Urinary bladder (tissue), 4 donors: ENCODE measurements around the gene TBX2. TPM values are rescaled to one million over a fixed set of nuclear protein-coding genes. Genes with fewer than 3 reads are reported as not detected.
"Not testable (repeated sequence)": the region's sequence is repeated elsewhere in the genome, so short reads cannot be mapped to it uniquely, and the experiment has no call there.

ENCODE experiments used
- DNase-seq: peaks from one replicate; pipeline ENCODE4 v3.0.0-alpha.2; 2015; ENCODE audit errors: extremely low spot score
- H3K27ac ChIP-seq: one replicate; pipeline ENCODE4 v1.5.1; 2013; ENCODE audit warnings: low read depth, mild to moderate bottlenecking, moderate library complexity
- H3K36me3 ChIP-seq: one replicate; pipeline ENCODE4 v1.6.1; 2013; ENCODE audit warnings: mild to moderate bottlenecking, moderate library complexity; ENCODE audit not compliant: insufficient read depth
- H3K4me1 ChIP-seq: one replicate; pipeline ENCODE4 v1.6.1; 2013; ENCODE audit warnings: mild to moderate bottlenecking, moderate library complexity; ENCODE audit not compliant: insufficient read depth
- H3K4me3 ChIP-seq: one replicate; pipeline ENCODE4 v1.5.1; 2013; ENCODE audit warnings: low read depth, low read length
- WGBS: extraction: QIAGEN DNeasy Blood & Tissue Kit; methylation state at CpG from one replicate; pipeline ENCODE4 v1.1.7; 2013; 5-methylcytosine and 5-hydroxymethylcytosine counted together
- polyA plus RNA-seq: library from polyadenylated mRNA; stranded (reverse); fragments of 200-250 nt; gene quantifications from one replicate; pipeline ENCODE4 v1.2.3, GENCODE V29; 2013
- total RNA-seq: library from RNA; depleted of rRNA; stranded (reverse); fragments of >200 nt; gene quantifications from one replicate; pipeline ENCODE4 v1.2.3, GENCODE V29; 2014
- donor health status: healthy with polysubstance abuse.
- donor health status: healthy.

Gene TBX2
- 26.4 TPM for total RNA-seq
- polyA plus RNA-seq, result 56.3 TPM

DNA sequence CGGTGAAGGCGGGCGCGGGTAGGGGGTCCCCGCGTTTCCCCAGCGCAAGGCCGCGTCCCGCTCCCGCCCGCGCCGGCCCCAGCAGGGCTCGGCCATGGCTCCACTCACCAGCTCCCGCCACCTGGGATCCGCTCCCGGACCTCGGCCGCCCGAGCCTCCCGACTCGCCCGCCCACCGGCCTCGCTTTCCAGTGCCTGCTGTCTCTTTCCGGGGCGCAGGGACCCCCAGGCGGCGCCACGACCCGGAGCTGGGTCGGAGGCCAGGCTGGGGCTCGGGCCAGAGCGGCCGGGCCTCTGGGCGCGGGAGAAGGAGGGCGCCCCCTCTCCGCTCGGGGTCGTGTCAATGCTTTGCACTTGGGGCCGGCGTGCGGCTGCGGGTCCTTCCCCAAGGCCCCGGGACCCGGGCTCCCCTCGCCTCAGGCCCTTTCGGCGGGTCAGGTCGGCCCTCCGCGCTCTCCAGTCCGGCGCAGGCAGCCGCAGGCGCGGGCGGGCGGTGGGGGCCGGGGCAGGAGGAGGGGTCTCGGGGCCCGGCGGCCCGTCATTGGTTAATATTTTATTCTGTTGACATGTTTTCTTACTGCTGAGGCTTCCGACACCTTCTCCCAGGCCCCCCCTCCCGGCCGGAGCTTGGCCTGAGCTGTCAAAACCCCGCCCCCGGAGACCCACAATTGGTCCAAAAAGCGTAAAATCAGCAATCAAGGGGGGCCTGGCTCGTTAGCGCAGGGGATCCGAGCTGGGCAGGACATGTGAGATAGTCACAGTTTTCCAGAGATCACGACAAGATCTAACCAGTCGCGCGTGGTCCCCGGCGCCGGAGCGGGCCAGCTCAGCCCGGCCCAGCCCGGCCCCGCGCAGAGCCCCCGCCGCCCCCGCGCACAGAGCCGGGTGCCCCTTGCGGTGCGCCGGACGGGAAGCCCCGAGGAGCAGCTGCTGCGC, at the start of gene TBX2:
TBX2 (plus strand) TSS at position 713 of the 935 bp plus-strand sequence. CDS start 334 bp downstream, outside the sequence.
- peak within 1 kb of the TSS; percentile 94 for H3K4me3 ChIP-seq
- peak; percentile 88 for DNase-seq
- H3K4me1 ChIP-seq, result no peaks in the 10 kb centered on the region
- peaks cover 2% of the 10 kb centered on the region for H3K36me3 ChIP-seq
- under 1% methylated on average over 98 of the region's 98 CpGs for WGBS
- peak within 1 kb of the TSS; percentile 96 for H3K27ac ChIP-seq

DNA sequence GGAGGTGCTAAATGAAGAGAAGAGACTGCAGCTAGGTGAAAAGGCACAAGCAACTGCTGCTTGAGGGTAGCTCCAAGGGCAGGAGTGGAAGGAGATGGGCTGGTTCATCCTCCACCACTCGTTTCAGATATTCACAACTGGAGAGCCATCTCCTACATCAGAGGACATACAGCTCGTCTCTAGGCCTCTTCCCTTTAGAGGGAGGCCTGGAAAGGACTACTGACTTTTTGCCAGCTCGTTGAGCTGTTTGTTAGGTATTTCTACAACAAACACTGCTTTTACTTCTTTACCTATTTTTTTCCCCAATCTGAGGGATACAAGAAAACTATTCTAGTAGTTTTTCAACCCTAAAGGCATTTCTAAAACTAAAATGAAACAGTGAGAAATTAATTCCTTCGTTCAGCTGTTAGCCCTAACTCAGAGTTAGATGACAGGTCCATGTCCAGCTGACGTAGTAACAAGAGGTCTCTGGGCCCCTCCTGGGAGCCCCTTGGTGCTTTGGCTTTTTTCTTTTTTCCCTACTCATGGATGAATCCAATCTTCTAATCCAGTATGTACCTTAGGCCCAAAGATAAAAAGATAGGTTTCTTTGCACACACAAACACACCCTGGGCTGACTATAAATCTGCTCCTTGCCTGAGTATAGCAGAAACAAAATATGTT, 47.8 kb upstream of the TBX2 start:
- DNase-seq, result no peak
- H3K4me1 ChIP-seq, result no peaks in the 10 kb centered on the region
- no peak overlapping the region for H3K4me3 ChIP-seq
- no peak overlapping the region for H3K27ac ChIP-seq
- no peaks in the 10 kb centered on the region for H3K36me3 ChIP-seq
- 79% methylated on average over 5 of the region's 5 CpGs for WGBS

DNA sequence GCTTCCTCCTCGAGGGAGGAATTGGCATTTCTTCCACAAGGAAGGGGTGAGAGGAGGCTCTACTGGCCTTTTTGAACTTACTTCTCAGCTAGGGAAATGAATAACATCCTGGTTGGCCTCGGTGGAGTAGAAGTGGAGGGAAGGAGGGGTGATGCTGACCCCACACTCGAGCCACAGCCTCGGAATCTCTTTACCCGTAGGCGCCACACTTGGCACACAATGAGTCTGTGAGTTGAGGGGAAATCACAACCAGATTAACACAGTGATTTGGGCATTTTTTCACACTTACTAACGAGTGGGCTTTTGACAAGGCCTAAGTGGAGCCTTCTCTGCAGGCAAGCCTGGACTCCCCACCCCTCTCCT, 47.3 kb upstream of the TBX2 start:
- Histone ChIP-seq H3K4me3 (no peak overlapping the region), H3K36me3 (no peaks in the 10 kb centered on the region), H3K4me1 (no peaks in the 10 kb centered on the region), H3K27ac (peak overlapping the region; percentile 30)
- 68% methylated on average over 7 of the region's 7 CpGs for WGBS
- no peak for DNase-seq

DNA sequence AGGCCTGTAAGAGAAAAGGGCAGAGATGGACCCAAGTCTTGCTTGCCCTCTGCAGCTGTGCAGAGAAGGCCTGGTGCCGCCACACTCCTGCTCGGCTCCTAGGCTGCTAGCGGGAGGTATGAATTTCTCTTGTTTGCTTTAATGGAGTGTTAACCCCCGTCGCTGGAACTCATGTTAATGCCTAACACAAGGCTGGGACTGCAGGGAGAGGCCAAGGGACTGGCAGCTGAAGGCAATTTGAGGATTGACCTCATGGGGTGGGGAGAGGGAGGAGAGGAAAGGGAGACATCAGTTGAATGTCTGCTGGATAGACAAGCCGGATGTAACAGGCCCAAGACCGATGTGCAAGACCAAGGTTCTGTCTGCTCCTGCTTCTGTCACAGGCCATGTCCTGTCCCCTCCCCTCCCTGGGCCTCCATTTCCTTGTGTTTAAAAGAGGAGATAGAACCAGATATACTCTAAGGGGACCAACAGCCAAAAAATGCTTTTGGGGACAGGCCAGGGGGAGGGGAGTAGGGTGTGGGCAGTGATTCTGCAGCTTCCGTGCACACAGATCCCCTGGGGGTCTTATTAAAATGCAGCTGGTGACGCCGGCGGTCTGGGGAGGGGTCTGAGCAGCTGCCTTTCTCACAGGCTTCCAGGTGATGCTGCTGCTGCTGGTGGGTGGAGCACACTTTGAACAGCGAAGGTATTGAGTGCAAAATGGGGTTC, 46.7 kb upstream of the TBX2 start:
- 86% methylated on average over 12 of the region's 12 CpGs for WGBS
- Histone ChIP-seq H3K27ac (peak overlapping the region; percentile 30), H3K36me3 (no peaks in the 10 kb centered on the region), H3K4me1 (no peaks in the 10 kb centered on the region), H3K4me3 (no peak overlapping the region)
- no peak for DNase-seq

DNA sequence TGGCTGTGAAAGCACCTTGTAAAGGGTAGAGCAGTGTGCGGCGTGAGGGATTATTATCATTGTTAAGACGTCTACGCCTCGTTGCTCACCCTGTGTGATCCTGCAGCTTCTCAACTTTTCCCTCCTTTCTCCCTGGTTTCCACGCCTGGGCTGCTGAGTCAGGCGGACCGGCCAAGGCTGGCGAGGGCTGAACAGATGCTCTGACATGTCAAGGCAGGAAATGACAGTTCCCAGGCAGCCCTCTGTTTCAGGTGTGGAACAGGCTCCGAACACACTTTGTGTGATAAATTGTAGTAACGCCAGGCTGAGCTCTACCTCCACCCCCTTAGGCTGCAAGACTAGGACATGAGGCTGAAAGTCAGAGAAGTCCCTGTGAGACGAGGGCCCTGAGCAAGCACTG, 46.0 kb upstream of the TBX2 start:
- Histone ChIP-seq H3K4me3 (no peak overlapping the region), H3K27ac (no peak overlapping the region), H3K4me1 (no peaks in the 10 kb centered on the region), H3K36me3 (no peaks in the 10 kb centered on the region)
- 88% methylated on average over 12 of the region's 12 CpGs for WGBS
- DNase-seq, result no peak

DNA sequence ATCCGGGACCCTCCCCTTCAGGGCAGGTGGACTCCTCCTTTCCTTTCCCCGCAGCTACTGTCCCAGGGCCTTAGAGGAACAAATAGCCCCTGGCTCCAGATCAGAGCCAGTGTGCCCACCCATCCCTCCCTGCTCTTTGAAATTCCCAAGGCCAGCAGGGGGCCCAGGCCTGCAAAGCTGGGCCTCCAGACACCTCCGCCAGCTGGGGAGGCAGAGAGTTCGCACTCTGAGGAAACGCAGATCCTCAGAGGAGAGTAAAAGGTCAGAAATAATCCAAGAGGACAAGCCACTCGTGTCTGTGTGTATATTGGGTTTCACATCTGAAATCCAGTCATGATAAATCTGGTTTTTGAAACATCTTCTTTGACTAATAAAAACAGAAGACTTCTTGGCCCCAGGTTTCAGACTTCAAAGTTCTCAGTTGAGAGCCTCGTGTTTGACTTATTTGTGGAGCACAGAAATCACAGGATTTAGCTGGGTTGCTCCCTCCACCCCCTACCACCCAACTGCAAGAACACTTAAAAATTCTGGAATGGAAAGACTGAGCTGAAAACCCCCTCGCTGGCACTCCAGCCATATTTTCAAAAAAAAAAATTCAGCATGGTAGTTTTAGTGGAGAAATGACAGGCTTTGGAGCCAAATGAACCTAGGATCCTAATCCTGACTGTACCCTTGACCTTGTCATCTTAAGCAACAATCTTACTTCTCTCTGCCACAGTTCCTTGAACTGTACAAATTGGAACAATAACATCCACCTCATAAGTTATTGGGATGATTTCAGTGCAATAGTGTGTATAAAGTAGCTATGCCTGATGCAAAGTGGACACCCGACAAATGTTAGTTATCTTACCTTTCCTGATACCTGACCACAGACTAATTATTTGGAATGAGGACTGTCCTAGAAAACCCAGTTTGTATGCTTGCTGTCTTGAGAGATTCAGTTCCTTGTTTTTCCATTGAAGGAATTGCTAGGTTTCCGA, 44.5 kb upstream of the TBX2 start:
- DNase-seq, result no peak
- Histone ChIP-seq H3K36me3 (no peaks in the 10 kb centered on the region), H3K4me1 (no peaks in the 10 kb centered on the region), H3K4me3 (no peak overlapping the region), H3K27ac (peak overlapping the region; percentile 18)
- 67% methylated on average over 10 of the region's 10 CpGs for WGBS

DNA sequence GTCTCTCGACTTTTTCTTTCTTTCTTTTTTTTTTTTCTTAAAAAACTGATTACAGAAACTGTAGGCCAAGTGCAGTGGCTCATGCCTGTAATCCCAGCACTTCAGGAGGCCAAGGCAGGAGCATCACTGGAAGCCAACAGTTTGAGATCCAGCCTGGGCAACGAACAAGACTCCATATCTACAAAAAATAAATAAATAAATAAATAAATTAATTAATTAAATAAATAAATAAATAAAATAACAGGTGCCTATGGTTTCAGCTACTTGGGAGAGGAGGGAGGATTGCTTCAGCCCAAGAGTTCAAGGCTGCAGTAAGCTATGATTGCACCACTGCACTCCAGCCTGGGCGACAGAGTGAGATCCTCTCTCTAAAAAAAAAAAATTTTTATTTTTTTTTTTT, 42.6 kb upstream of the TBX2 start:
- not testable (repeated sequence) for H3K27ac ChIP-seq, DNase-seq, H3K4me1 ChIP-seq, H3K4me3 ChIP-seq, H3K36me3 ChIP-seq
- 85% methylated on average over 3 of the region's 3 CpGs for WGBS

DNA sequence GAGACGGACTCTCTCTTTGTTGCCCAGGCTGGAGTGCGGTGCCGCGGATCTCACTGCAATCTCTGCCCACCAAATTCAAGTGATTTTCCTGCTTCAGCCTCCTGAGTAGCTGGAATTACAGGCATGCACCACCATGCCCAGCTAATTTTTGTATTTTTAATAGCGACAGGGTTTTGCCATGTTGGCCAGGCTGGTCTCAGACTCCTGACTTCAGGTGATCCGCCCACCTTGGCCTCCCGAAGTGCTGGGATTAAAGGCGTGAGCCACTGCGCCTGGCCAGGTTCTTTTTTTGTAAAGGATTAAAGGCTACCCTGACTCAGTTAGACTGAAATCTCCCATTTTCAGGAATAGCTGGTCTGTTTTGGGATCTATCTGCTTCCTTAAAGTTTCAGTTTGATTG, 40.1 kb upstream of the TBX2 start:
- WGBS, result 96% methylated on average over 9 of the region's 9 CpGs
- not testable (repeated sequence) for H3K36me3 ChIP-seq, H3K27ac ChIP-seq, H3K4me1 ChIP-seq, DNase-seq, H3K4me3 ChIP-seq

DNA sequence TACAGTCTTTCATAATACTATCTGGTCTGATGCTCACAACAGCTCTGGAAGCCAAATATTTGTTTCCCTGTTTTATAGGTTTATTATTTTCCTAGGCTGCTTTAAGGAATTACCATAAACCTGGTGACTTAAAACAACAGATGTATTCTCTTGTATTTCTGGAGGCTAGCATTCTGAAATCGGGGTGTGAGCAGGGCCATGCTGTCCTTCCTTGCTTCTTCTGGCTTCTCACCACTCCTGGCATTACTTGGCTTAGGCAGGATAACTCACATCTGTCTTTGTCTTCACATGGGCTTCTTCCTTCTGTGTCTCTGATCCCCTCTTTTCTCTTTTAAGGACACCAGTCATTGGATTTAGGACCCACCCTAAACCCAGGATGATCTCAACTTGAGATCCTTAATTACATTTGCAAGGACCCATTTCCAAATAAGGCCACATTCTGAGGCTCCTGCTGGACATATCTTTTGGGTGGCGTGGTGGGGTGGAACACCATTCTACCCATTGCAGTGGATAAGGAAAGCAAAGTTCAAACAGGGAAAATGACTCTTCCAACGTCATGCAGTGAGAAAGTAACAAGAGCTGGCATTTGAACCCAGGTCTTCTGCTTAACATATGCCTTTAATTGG, 39.2 kb upstream of the TBX2 start:
- WGBS, result 92% methylated on average over 3 of the region's 3 CpGs

DNA sequence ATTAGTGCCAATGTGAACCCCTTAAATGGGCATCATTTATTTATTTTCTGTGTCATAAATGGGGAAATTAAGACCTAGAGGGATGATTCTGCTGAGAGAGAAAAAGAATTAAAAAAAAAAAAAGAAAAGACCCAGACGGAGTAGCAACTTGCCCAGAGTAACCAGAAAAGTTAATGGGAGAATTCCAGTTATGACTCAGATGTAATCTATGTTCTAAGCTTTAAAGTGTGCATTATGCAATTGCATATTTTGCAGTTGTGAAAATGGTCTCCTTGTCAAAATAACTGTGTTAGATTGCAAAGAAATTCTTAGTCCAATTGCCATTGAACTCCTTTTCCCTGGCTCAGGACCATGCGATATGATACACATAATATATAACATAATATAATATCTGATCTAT, 38.6 kb upstream of the TBX2 start:
- no peak overlapping the region for H3K27ac ChIP-seq
- DNase-seq, result no peak
- H3K4me1 ChIP-seq, result no peaks in the 10 kb centered on the region
- no peak overlapping the region for H3K4me3 ChIP-seq
- 74% methylated on average over 2 of the region's 2 CpGs for WGBS
- no peaks in the 10 kb centered on the region for H3K36me3 ChIP-seq

More for the DNA sequence above, 39.2 kb upstream of the TBX2 start:
- Histone ChIP-seq H3K36me3 (no peaks in the 10 kb centered on the region), H3K4me1 (no peaks in the 10 kb centered on the region), H3K4me3 (no peak overlapping the region), H3K27ac (no peak overlapping the region)
- DNase-seq, result no peak

DNA sequence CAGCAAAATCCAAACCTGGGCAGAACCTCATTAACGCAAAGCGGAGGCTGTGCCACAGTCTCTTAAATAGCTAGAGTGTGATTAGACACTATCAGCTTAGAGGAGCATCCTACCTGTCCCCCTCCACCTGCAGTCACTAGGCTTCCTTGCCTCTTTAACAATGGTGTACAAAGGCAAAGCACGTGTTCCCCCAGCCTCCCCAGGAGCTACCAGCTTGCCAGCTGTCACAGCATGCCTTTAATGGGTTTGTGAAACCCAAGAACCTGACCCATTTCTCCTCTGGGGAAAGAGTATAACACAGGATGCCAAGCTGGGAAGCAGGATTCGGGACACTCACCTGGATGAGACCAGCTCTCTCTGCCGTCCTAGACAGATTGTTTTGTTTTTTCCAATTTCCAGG, 37.2 kb upstream of the TBX2 start:
- Histone ChIP-seq H3K4me3 (no peak overlapping the region), H3K4me1 (no peaks in the 10 kb centered on the region), H3K36me3 (no peaks in the 10 kb centered on the region), H3K27ac (no peak overlapping the region)
- no peak for DNase-seq
- 87% methylated on average over 5 of the region's 5 CpGs for WGBS

DNA sequence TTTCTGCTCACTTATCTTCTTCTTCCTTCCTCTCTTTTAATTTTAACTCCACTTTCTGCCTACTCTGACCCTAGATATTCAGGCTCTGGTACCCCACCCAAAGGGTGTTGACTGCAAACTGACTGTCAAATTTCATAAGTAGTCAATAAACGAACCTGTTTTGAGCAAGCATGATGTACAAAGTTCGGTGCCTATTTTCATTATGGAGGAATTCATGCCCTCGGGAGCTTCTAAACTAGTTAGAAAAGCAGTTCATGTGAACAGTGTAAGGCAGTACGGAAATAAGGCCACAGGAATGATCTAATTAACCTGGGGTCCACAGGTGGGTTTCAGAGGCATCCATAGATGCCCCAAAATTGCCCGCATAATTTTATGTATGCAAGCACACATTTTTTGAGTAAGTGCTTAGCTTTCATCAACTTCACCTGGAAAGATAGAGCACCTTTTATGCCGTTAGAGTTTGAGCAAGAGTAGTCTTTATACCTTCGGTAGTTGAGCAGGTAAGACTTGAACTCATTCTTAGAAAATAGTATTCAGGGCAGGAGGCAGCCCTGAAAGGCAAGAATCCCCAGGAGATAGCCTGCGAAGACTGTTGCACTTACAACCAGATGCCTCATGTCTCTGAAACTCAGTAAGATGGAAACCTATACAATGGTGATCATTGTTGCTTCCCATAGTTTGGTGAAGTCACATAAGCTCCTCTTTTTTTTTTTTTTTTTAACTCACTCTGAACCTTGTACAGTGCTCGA, 36.6 kb upstream of the TBX2 start:
- WGBS, result 93% methylated on average over 9 of the region's 9 CpGs
- Histone ChIP-seq H3K27ac (no peak overlapping the region), H3K36me3 (no peaks in the 10 kb centered on the region), H3K4me3 (no peak overlapping the region), H3K4me1 (no peaks in the 10 kb centered on the region)
- DNase-seq, result no peak
